Astrocyte (in vitro differentiated cells and primary cell): ENCODE results near the gene PALM3. TPM values are rescaled to one million over a fixed set of nuclear protein-coding genes. Genes with fewer than 3 reads are reported as not detected.

ENCODE experiments used
- DNase-seq: peaks from one replicate; pipeline ENCODE4 v3.0.0-alpha.2; 2010; ENCODE audit warnings: low read depth
- FAIRE-seq: peaks from 2 replicates; lab custom pipeline; 2011; peaks lifted over from hg19 to GRCh38; lab: Jason Lieb, UNC
- H2AFZ ChIP-seq: 2 replicates; pipeline ENCODE4 v1.6.0; 2012; ENCODE audit warnings: low read depth, low read length, inconsistent platforms
- H3K27ac ChIP-seq: 2 replicates; pipeline ENCODE4 v1.5.1; 2011; ENCODE audit warnings: low read depth, low read length, inconsistent platforms
- H3K27me3 ChIP-seq: 2 replicates; pipeline ENCODE4 v1.6.0; 2011; ENCODE audit warnings: low read length, inconsistent platforms; ENCODE audit not compliant: insufficient read depth
- H3K36me3 ChIP-seq: 2 replicates; pipeline ENCODE4 v1.5.1; 2011; ENCODE audit warnings: low read length, inconsistent platforms; ENCODE audit not compliant: insufficient read depth
- H3K4me1 ChIP-seq: 2 replicates; pipeline ENCODE4 v1.5.1; 2011; ENCODE audit warnings: low read length, inconsistent platforms; ENCODE audit not compliant: insufficient read depth
- H3K4me2 ChIP-seq: 2 replicates; pipeline ENCODE4 v1.6.0; 2012; ENCODE audit warnings: low read length, inconsistent platforms
- H3K4me3 ChIP-seq: 2 replicates; pipeline ENCODE4 v1.5.1; 2011; ENCODE audit warnings: low read depth, mild to moderate bottlenecking, low read length, inconsistent platforms; ENCODE audit not compliant: insufficient read depth
- H3K79me2 ChIP-seq: 2 replicates; pipeline ENCODE4 v1.6.0; 2012; ENCODE audit warnings: mild to moderate bottlenecking, low read length, inconsistent platforms; ENCODE audit not compliant: insufficient read depth
- H3K9ac ChIP-seq: 2 replicates; pipeline ENCODE4 v1.6.0; 2012; ENCODE audit warnings: mild to moderate bottlenecking, low read length, inconsistent platforms
- H3K9me3 ChIP-seq: 2 replicates; pipeline ENCODE4 v1.5.1; 2012; ENCODE audit warnings: low read depth, mild to moderate bottlenecking, low read length, inconsistent platforms; ENCODE audit not compliant: insufficient read depth
- H4K20me1 ChIP-seq: 2 replicates; pipeline ENCODE4 v1.6.0; 2012; ENCODE audit warnings: low read length, inconsistent platforms; ENCODE audit not compliant: insufficient read depth
- H3K27ac Mint-ChIP-seq: one replicate; pipeline ENCODE4 v1.8.0; 2021; ENCODE audit warnings: mild to moderate bottlenecking, mixed read lengths; ENCODE audit not compliant: unreplicated experiment
- H3K27me3 Mint-ChIP-seq: one replicate; pipeline ENCODE4 v1.8.0; 2021; ENCODE audit warnings: low read depth, mixed read lengths; ENCODE audit not compliant: unreplicated experiment
- H3K36me3 Mint-ChIP-seq: one replicate; pipeline ENCODE4 v1.8.0; 2021; ENCODE audit warnings: low read depth, mixed read lengths; ENCODE audit not compliant: unreplicated experiment
- H3K4me1 Mint-ChIP-seq: one replicate; pipeline ENCODE4 v1.8.0; 2021; ENCODE audit warnings: low read depth, mixed read lengths; ENCODE audit not compliant: unreplicated experiment
- H3K4me3 Mint-ChIP-seq: one replicate; pipeline ENCODE4 v1.8.0; 2021; ENCODE audit warnings: mild to moderate bottlenecking, moderate library complexity, mixed read lengths; ENCODE audit not compliant: unreplicated experiment
- H3K9me3 Mint-ChIP-seq: one replicate; pipeline ENCODE4 v1.8.0; 2021; ENCODE audit warnings: mild to moderate bottlenecking, mixed read lengths; ENCODE audit not compliant: unreplicated experiment
- EZH2 ChIP-seq: IDR thresholded peaks from 2 replicates; pipeline ENCODE4 v1.6.1; 2012; ENCODE audit warnings: mild to moderate bottlenecking, low read length, inconsistent platforms; ENCODE audit not compliant: insufficient read depth
- total RNA-seq: library from RNA; stranded (reverse); gene quantifications from 2 replicates; pipeline ENCODE4 v1.2.1, GENCODE V29; 2021
- TF ChIP-seq, protein P1 (sequence below): IDR thresholded peaks from 2 replicates; pipeline ENCODE4 v1.5.1; 2011; ENCODE audit warnings: low read depth, mild to moderate bottlenecking, inconsistent platforms, low read length, moderate library complexity; ENCODE audit not compliant: insufficient read depth

The PALM3 gene
- total RNA-seq, 1 donor from 2014 or later: 1.6 TPM

DNA sequence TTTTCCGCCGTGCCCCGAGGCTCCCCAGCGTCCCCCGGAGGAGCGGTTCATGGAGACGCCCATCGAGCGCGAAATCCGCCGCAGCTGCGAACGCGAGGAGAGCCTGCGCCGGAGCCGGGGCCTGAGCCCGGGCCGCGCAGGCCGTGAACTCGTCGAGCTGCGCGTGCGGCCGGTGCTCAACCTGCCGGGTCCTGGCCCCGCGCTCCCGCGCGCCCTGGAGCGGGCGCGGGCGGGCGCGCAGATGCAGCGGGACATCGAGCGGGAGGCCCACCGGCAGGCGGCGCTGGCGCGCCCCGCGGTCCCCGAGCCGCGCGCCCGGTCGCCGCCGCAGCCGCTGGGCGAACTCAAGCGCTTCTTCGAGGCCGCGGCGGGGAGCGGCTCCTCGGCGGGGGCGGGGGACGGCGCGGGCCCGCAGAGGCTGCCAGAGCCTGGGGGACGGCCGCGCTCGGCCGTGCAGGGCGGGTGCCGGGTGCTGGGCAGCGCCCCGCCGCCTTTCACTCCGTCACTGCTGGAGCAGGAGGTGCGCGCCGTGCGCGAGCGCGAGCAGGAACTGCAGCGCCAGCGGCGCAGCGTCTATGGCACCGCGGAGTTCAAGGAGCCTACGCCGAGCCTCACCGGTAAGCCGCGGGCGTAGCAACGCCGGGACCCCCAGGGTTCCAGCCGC lies 11.5 kb upstream of the PALM3 start:
- H3K36me3 Mint-ChIP-seq: peaks cover 4% of the 10 kb centered on the region
- peaks cover 8% of the 10 kb centered on the region for H3K27me3 Mint-ChIP-seq
- H3K4me1 ChIP-seq: peaks cover 19% of the 10 kb centered on the region
- peak overlapping the region; percentile 65 for H3K9ac ChIP-seq
- H3K9me3 ChIP-seq: no peaks in the 10 kb centered on the region
- no peaks in the 10 kb centered on the region for H3K36me3 ChIP-seq
- peak overlapping the region; percentile 94 for H3K4me2 ChIP-seq
- H3K4me1 Mint-ChIP-seq: peaks cover 8% of the 10 kb centered on the region
- H3K4me3 ChIP-seq: peak overlapping the region; percentile 59
- peak; percentile 77 for DNase-seq
- H3K27ac Mint-ChIP-seq: no peak overlapping the region
- peak overlapping the region; percentile 82 for H2AFZ ChIP-seq
- H3K9me3 Mint-ChIP-seq: peaks cover 1% of the 10 kb centered on the region
- H3K27ac ChIP-seq: no peak overlapping the region
- FAIRE-seq: no peak
- no peaks in the 10 kb centered on the region for H3K27me3 ChIP-seq
- peak overlapping the region; percentile 90 for H3K4me3 Mint-ChIP-seq
- TF ChIP-seq EZH2: no peak
- TF ChIP-seq, protein P1, sequence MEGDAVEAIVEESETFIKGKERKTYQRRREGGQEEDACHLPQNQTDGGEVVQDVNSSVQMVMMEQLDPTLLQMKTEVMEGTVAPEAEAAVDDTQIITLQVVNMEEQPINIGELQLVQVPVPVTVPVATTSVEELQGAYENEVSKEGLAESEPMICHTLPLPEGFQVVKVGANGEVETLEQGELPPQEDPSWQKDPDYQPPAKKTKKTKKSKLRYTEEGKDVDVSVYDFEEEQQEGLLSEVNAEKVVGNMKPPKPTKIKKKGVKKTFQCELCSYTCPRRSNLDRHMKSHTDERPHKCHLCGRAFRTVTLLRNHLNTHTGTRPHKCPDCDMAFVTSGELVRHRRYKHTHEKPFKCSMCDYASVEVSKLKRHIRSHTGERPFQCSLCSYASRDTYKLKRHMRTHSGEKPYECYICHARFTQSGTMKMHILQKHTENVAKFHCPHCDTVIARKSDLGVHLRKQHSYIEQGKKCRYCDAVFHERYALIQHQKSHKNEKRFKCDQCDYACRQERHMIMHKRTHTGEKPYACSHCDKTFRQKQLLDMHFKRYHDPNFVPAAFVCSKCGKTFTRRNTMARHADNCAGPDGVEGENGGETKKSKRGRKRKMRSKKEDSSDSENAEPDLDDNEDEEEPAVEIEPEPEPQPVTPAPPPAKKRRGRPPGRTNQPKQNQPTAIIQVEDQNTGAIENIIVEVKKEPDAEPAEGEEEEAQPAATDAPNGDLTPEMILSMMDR: peak; percentile 23
- no peaks in the 10 kb centered on the region for H4K20me1 ChIP-seq
- no peaks in the 10 kb centered on the region for H3K79me2 ChIP-seq

- H3K4me1 ChIP-seq: peaks cover 19% of the 10 kb centered on the region
- H3K4me3 ChIP-seq: peak within 1 kb of the TSS; percentile 59
- H3K9me3 Mint-ChIP-seq: peaks cover 1% of the 10 kb centered on the region
- H3K79me2 ChIP-seq: no peaks in the 10 kb centered on the region
- peak within 1 kb of the TSS; percentile 90 for H3K4me3 Mint-ChIP-seq
- peak within 1 kb of the TSS; percentile 85 for H2AFZ ChIP-seq
- FAIRE-seq: no peak
- peak within 1 kb of the TSS; percentile 65 for H3K9ac ChIP-seq
- peaks cover 4% of the 10 kb centered on the region for H3K36me3 Mint-ChIP-seq
- no peaks in the 10 kb centered on the region for H3K27me3 ChIP-seq
- H3K27me3 Mint-ChIP-seq: peaks cover 8% of the 10 kb centered on the region
- H3K27ac ChIP-seq: no peak within 1 kb of the TSS
- H3K4me2 ChIP-seq: peak within 1 kb of the TSS; percentile 94
- peaks cover 8% of the 10 kb centered on the region for H3K4me1 Mint-ChIP-seq
- no peak within 1 kb of the TSS for H3K27ac Mint-ChIP-seq
- H3K9me3 ChIP-seq: no peaks in the 10 kb centered on the region
- peak; percentile 40 for DNase-seq
- no peak for TF ChIP-seq EZH2
- TF ChIP-seq, protein P1: no peak
- no peaks in the 10 kb centered on the region for H3K36me3 ChIP-seq
- no peaks in the 10 kb centered on the region for H4K20me1 ChIP-seq
Measured at GRCh38 chr19:14072535-14073260, 10.8 kb upstream of the PALM3 start, which contains the start of gene MISP3. MISP3 (plus strand) TSS chr19:14072786; CDS start chr19:14073310, 524 bp downstream.
